Endometrial microvascular endothelial cells (primary cell): ENCODE data around the gene TMEM14A. TPM values are rescaled to one million over a fixed set of nuclear protein-coding genes. Genes with fewer than 3 reads are reported as not detected.
"Not testable (repeated sequence)": the region's sequence is repeated elsewhere in the genome, so short reads cannot be mapped to it uniquely, and the experiment has no call there.

Experiments
- in situ Hi-C: cut with HindIII; loops from 2 replicates; pipeline ENCODE4 v1.10.0; 2017; ENCODE audit warnings: low sequenced_read_pairs, low pct_unique_long_range_greater_than_20kb; ENCODE audit errors: inconsistent ontology term
- total RNA-seq: library from RNA; depleted of rRNA; stranded (reverse); fragments of >200 nt; gene quantifications from one replicate; pipeline ENCODE4 v1.2.3, GENCODE V29; 2015; ENCODE audit errors: inconsistent ontology term

Gene TMEM14A
- total RNA-seq, 1 donor from 2014 or later, result 71.1 TPM

DNA sequence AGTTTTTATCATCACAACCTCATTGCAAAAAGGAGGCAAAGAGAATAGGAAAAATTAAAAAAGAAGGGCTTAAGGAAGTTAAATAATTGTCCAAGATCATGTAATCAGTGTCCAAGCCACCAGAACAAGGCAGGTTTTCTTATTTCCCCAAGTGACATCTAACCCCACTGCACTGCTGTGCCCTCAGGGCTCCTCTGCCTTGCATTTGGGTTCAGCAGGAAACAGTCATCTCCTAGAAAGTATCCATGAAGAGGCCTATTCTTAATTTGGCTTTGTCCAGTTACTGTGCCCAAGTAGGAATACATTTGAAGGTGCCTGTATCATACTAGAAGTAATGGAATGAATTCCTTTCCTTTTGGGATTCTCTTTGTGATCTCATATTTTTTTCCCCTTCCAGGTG is 10.5 kb downstream of the TMEM14A start:
- in situ Hi-C loops, result no loop called here

DNA sequence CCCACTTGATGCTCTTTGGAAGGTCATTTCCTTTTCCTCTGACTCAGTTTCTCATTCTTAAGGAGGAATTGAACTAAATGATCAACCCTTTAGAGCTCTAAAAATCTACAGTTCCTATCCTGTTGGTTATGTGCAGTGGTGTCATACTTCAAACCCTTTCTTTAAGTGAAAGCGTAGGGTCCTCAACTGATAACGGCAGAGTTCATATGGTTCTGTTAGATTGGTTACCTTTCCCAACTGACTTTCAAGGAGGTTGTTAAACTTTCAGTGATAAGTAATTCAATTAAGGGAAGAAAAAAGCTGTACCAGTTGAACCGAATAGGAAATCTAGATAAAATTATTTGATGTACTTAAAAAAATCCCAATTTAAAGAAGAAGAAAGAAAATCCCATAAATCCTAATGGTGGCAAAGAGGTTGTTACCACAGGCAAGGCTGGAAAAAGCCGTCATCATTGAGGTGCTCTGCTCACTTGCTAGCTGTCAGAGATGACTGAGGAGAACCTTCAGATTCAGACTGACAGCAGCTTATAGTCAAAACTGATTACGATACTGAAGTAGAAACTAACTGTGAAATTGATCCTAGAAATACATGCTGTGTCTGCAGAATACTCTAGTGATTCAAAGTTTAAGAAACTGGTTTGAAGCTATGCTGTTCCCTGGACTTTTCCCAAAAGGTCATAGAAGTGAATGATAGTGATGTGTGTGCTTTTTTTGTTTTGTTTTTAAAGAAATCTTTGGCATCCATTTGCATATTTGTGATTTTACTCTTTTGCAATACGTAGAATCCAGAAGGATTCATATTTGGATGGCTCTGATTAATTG is 16.2 kb downstream of the TMEM14A start:
- in situ Hi-C loops, result no loop called here

DNA sequence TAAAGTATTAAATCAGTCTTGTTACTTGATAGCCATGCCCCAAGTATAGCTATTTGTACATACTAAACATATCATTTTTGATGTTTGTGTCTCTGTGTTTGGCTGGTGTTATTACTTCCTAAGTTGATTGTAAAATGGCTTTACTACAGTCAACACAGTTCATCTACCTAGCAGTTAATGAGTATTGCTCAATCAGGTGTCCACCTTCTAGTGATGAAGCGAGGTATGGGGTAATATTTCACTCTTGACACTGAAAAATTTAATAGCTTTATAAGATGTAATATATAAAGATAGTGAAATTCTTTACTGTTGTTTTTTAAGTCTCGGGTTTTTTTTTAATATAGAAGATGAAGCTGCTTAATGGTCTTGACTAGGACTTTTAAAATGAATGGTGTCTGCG is 18.9 kb downstream of the TMEM14A start:
- in situ Hi-C loops, result no loop called here

DNA sequence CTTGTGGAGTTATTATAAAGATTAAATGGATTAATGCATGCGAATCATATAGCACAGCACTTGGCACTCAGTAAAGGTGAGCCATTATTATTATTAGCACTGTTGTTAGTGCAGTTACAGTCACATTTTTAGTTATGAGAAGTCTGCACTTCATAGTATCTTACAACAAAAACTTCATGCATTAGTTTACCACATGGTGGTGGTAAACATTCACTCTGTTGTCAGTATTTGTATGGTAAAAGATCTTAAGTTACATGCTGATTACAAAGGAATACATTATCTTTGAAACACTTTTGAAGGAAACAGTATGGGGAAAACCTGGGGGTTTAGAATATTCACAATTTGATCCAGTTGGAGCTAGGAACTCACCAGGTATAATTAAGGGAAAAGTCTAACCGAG is 20.8 kb downstream of the TMEM14A start:
- in situ Hi-C loops, result no loop called here

DNA sequence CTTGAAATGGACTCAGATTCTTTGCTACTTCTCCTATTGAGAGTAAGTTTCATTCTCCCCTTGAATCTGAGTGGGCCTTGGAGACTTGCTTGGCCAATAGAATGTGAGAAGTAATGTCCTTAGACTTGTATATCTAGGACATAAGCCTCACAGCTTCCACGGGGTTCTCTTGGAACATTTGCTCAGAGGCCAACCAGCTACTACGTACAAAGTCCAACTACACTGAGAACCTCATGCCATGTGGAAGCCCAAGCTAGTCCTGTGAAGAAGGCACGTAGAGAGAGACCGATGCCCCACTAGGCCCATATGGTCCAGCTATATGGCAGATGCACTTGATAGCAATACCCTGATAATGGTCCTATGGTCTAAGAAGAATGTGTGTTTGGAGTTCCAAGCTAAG is 22.9 kb downstream of the TMEM14A start:
- in situ Hi-C loops, result no loop called here

DNA sequence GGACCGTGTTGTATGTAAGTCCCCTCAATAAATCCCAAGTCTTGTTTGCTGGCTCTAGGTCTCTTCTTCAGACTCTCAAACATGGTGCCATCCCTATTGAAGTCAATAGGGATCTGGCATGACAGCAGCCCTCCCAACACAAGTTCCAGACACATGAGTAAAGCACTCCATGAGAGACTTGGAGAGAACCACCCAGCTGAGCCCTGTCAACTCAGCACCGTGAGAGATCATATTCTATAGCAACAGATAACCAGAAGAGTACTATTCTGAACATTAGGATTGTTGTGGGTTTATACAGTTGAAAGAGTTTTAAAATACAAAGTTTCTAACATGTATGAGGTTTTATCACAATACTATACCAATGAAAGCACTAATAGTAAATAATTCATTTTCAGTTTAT is 23.5 kb downstream of the TMEM14A start:
- in situ Hi-C loops, result no loop called here

DNA sequence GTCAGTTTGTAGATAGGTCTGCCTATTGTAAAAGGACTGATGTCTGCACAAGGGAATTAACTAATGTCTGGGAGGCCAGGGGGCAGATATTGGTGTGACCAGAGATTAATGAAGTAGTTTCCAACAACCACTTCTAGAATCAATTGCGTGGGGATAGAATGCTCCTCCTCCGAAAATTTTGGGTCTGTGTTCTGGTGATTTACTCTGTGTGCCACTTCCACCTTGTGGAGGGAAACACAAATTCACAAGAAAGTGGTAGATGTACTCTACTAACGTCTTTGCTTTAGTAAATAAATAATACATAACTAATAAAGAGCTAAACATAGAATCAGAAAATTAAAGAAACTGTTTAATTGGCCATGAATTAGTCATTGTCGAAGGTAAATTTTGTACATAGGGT is 25.5 kb downstream of the TMEM14A start:
- in situ Hi-C loops, result no loop called here

DNA sequence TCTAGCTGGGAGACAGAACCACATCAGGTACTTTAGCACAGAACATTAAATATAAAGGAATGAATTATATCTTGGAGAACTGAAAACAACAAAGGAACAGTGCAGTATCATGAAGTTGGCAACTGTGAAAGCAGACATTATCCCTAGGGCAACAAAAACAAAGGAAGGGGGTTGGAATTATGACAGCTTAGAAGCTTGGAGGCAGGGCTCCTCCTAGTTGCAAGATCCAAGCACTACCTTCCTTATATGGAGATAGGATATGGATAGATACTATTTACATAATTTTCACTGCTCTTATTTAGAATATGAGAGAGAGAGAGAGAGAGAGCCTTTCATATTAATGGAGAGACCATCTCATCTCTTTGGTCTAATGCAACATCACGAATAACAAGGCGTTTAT is 27.0 kb downstream of the TMEM14A start:
- in situ Hi-C loops, result no loop called here

DNA sequence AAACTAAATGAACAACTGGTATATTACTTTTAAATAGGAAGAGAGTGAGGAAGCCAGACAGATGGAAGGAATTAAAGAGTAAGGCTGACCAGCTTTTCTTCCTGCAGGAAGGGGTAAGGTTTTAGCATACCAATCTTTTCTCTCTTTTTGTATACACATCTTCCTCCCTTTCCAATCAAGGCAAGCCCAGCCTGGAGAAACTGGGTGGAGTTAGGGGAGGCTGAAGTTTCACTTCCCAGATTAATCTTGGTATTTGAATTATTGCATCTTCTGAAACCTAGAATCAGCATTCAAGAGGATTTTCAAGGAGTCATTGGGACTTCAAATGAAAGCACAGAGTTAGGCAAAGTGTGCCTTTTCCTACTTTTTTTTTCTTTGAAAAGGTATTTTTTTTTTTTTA is 33.1 kb downstream of the TMEM14A start:
- in situ Hi-C loops, result no loop called here

DNA sequence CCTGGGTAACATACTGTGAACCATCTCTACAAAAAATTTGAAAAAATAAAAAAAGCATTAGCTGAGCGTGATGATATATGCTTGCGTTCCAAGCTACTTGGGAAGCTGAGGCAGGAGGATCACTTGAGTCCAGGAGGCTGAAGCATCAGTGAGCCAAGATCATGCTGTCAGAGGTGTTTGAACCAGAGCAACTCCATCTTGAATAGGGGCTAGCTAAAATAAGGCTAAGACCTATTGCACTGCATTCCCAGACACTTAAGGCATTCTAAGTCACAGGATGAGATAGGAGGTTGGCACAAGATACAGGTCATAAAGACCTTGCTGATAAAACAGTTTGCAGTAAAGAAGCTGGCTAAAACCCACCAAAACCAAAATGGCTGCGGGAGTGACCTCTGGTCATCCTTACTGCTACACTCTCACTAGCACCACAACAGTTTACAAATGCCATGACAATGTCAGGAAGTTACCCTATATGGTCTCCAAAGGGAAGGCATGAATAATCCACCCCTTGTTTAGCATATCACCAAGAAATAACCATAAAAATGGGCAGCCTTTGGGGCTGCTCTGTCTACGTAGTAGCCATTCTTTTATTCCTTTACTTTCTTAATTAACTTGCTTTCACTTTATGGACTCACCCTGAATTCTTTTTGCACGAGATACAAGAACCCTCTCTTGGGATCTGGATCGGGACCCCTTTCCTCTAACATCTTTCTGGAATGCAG is 34.0 kb downstream of the TMEM14A start:
- in situ Hi-C loops, result not testable (repeated sequence)

DNA sequence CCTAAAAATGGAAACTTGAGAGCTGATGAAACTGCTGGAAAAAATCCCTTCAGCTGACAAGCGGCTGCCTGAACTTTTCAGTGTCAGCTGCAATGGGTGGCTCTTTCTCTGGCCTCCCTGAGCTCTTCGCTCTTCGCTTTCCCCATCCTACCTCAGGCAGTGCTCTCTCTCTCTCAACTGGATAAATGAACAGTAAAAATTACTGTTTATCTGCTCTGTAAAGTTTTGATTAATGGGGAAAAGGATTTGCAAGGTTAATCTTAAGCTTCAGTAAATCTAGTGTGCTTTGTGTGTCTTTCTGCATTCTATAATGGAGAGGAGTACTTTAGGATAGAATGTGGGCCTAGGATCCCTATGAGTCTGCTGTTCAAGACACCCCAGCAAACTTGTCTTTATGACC is 35.1 kb downstream of the TMEM14A start:
- in situ Hi-C loops, result no loop called here

DNA sequence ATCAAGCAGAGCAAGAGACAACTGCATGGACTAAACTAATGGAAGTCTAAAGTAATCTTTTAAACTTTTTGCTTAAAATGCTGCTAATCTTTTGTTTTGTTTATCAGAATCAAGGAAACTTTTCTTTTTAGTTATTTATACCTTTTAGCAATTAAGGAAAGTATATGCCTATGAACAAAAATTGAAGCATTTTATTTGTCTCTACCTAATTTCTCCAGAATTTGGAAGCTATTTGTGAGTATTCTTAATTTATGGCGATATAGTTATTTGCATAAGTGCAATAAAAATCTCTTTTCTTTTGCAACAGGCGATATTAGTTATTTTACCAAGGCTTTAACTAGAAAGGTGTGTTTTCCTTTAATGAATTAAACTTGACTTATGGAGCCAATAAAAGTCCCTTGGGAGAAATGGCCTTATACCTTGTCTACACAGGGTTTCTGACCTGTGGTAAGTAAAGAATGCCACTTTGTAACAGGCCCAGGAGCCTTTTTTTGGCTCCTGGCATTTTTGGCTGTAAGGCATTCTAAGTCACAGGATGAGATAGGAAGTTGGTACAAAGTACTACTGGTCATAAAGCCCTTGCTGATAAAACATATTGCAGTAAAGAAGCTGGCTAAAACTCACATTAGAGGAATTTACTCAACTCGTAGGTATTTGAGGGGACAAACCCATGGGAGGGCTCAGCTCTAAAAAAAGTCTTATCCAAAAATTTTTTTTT is 37.2 kb downstream of the TMEM14A start:
- in situ Hi-C loops, result no loop called here

DNA sequence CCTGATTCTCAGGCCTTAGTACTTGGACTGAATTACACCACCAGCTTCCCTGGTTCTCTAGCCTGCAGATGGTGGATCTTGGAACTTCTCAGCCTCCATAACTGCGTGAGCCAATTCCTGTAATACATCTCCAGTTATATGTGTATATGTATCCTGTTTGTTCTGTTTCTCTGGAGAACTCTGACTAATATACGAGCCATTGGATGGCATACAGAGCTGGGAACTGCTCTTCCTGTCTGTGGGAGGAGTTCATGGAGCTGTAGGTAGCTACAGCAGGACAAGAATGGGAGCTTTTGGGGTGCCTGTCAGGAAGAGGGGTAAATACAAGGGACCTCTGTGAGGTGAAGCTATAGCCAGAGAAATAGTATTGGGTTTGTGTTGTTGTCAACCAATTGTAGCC is 41.2 kb downstream of the TMEM14A start:
- in situ Hi-C loops, result no loop called here

DNA sequence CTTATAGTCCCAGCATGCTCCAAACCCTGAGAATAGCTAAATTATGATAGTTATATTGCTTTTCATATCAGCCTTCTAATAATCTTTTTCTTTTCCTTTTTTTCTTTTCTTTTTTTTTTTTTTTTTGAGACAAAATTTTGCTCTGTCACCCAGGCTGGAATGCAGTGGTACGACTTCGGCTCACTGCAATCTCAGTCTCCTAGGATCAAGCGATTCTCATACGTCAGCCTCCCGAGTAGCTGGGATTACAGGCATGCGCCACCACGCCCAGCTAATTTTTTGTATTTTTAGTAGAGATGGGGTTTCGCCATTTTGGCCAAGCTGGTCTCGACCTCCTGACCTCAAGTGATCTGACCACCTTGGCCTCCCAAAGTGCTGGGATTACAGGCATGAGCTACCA is 43.8 kb downstream of the TMEM14A start:
- in situ Hi-C loops, result not testable (repeated sequence)

DNA sequence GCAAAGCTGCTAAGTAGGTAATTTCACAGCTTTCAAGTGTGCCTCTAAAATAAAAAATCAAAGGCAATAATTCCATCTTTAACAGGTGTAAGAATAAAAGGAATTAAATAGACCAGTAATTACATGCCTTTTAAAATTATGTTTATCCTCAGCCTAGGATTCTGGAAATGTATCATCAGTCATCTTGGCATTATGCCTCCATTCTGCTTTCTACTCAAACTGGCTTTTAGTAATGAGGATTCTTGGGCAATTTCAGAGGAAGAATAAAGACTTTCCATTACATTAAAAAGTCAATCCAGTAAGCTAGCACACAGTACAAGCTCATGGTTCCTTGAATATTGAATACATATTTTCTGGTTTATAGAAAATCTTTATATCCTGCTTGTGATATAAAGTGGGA is 47.6 kb downstream of the TMEM14A start:
- in situ Hi-C loops, result no loop called here

DNA sequence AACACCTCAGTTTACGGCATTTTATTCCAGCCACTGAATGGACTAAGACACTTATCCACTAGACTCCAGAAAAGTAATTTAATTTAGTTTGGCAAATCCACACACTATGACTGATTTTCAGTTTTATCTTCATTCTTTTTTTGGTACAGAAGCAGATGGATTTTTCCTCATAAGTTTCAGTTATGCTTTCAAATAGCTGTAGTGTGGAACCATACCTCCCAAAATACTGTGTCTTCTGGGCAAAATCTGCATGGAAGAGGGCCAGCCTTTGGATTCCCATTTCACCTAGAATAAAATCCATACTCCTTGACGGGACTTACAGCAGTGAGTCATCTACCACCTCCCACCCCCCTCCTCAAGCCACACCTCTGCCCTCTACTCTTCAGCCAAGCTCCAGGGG is 49.4 kb downstream of the TMEM14A start:
- in situ Hi-C loops, result no loop called here

DNA sequence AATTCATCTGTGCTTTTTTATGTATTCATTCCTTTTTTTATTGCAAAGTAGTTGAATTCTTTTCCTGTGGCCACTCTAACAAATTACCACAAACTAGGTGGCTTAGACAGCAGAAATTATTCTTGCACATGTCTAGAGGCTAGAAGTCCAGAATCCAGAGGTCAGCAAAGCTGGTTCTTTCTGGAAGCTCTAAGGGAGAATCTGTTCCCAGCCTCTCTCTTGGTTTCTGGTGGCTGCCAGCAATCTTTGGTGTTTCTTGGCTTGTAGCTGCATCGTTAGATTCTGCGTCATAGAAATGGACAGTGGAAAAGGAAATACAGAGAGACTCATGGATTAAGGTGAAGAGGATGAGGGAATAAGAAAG is 53.1 kb downstream of the TMEM14A start:
- in situ Hi-C loops, result no loop called here

DNA sequence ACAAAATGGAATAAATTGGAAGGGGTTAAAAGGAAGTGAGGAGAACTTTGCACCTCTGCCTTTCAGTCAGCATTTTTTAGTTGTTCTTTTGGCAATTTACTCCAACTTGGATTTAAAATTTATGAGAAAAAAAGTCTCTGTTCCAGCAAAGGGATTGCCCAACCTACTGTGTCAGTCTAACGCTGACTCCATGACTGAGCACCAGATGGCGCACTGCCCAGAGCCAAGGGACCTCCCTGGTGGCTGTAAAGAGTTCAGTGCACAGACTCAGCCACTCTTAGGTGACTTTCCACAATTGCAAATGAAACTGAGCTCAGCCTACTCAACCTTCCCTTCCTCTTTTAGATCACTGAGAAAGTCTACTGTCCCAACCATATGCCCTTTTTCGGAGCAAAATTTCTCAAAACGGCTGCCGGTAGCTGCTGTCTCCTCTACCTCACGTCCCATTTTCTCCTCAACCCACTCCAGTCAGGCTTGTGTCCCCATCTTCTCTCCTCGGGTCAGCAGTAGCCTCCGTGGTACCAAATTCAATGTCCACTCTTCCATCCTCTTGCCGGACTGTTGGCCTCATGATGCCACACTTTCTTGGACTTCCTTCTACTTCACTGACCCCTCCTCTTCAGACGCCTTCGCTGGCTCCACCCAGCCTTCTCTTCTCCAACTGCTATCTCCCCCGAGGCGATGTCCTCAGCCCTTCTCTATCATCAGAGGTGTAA is 53.7 kb downstream of the TMEM14A start:
- in situ Hi-C loops, result no loop called here

DNA sequence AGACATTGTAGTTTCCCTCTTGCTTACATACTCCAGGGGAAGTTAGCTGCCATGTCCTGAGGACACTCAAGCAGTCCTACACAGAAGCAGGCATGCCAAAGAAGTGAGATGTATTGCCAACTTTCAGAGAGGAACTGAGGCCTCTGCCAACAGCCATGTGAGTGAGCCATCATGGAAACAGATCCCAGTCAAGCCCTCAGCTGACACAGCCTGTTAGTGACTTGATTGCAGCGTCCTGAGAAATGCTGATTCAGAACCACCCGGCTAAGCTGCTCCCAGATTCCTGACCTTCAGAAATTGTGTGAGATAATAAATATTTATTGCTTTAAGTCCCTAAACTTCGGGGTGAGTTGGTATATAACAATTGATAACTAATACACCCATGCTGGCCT is 54.2 kb downstream of the TMEM14A start:
- in situ Hi-C loops, result no loop called here
